Astrocyte of the cerebellum (primary cell): ENCODE data around the gene ARPP19.
A peak's percentile ranks its signal among the peaks of the same experiment; 100 is the strongest.

Experiments used
- DNase-seq: peaks from one replicate; pipeline ENCODE4 v3.0.0-alpha.2; 2011; ENCODE audit warnings: low read depth
- H3K4me3 ChIP-seq: 2 replicates; pipeline ENCODE4 v1.5.1; 2011; ENCODE audit warnings: mild to moderate bottlenecking, low read depth, low read length, moderate library complexity
- CTCF ChIP-seq: IDR thresholded peaks from 2 replicates; pipeline ENCODE4 v1.5.1; 2012; ENCODE audit warnings: low read length, low read depth, moderate library complexity, mild to moderate bottlenecking; ENCODE audit errors: missing control alignments
- in situ Hi-C: cut with HindIII; loops from 2 replicates; pipeline ENCODE4 v1.10.0; 2017; ENCODE audit warnings: low sequenced_read_pairs

ARPP19 gene, protein sequence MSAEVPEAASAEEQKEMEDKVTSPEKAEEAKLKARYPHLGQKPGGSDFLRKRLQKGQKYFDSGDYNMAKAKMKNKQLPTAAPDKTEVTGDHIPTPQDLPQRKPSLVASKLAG

GRCh38 chr15:52568601-52569585, at the start of gene ARPP19:
Gene ARPP19 (minus strand): TSS chr15:52569030. CDS start chr15:52568892, 138 bp downstream.
- TF ChIP-seq CTCF = peak; percentile 12
- in situ Hi-C loops = no loop called here
- peak within 1 kb of the TSS; percentile 74 for H3K4me3 ChIP-seq
- DNase-seq = peak; percentile 74

DNA sequence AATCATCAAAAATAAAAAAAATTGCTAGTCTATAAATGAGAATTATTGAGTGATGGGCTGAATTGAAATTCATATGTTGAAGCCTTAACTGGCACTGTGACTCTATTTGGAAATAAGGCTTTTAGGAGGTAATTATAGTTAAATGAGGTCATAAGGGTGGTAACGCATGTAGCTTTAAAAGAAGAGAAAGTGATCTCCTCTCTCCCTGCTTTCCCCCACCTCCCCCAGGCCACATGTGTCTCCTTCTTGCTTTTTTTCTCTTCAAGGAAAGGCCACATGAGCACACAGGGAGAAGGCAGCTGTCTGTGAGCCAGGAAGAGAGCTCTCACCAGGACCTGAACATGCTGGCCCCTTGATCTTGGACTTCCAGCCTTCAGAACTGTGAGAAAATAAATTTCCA, 48.2 kb upstream of the ARPP19 start:
- DNase-seq = no peak
- in situ Hi-C loops = no loop called here
- no peak overlapping the region for H3K4me3 ChIP-seq
- no peak for TF ChIP-seq CTCF

- TF ChIP-seq CTCF = no peak
- in situ Hi-C loops = no loop called here
- no peak for DNase-seq
- H3K4me3 ChIP-seq = no peak overlapping the region
Measured at GRCh38 chr15:52615302-52615701, 46.5 kb upstream of the ARPP19 start.

GRCh38 chr15:52609593-52609992, 40.8 kb upstream of the ARPP19 start:
- DNase-seq = no peak
- TF ChIP-seq CTCF = no peak
- H3K4me3 ChIP-seq = no peak overlapping the region
- in situ Hi-C loops = no loop called here

DNA sequence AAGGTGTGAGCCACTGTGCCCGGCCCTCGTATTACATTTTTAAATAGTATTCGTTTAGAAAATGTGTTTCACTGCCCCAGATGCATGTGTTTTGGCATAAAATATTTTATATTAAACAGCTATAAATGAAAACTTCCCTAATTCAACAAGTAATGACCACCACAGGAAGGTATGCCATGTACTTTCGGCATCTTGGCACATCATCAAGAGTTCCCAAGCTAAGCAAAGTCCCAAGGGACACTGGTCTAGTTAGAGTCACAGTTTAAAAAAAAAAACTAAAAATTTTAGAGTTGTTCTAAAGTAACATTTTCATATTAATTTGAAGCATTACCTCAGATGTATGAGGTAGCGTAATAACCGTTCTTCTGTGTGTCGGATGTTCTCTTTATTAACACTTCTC, 15.6 kb upstream of the ARPP19 start:
- TF ChIP-seq CTCF = no peak
- DNase-seq = no peak
- no peak overlapping the region for H3K4me3 ChIP-seq
- in situ Hi-C loops = no loop called here

DNA sequence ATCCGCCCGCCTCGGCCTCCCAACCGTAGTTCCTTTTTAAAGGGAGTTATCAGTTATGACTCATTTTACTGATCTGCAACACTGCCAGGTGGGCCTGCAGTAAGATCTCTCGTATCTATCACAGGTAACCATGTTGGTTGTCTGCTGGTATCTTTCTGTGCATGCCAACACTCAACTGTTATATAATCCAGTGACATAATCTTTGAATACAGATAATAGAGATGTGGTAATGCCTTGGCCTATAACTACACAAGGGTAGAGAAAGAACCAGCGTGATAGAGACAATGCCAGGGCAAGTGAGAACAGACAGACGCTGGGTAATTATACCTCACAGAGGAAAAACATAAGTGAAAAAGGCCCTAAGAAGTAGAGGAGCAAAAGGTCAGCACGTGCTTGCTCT, 11.0 kb upstream of the ARPP19 start:
- TF ChIP-seq CTCF = no peak
- no peak overlapping the region for H3K4me3 ChIP-seq
- in situ Hi-C loops = no loop called here
- DNase-seq = no peak
